Measurements from ENCODE around the gene PTPRN2. TPM values are rescaled to one million over a fixed set of nuclear protein-coding genes. Genes with fewer than 3 reads are reported as not detected.
A peak's percentile ranks its signal among the peaks of the same experiment; 100 is the strongest.

Gene PTPRN2
- total RNA-seq, 1 donor, result 0.09 TPM

- no peak for TF ChIP-seq CTCF (IDR thresholded peaks at IDR 0.05; ENCODE audit: insufficient read depth, low read length)
- no peak overlapping the region for H3K4me3 ChIP-seq (ENCODE audit: low read depth, low read length)
- DNase-seq (ENCODE audit: low read depth), result no peak
These were observed 893.3 kb downstream of the PTPRN2 start for GRCh38 chr7:157694376-157694665.

GRCh38 chr7:157693521-157694375 is 893.9 kb downstream of the PTPRN2 start:
- DNase-seq (ENCODE audit: low read depth), result no peak
- no peak for TF ChIP-seq CTCF (IDR thresholded peaks at IDR 0.05; ENCODE audit: insufficient read depth, low read length)

GRCh38 chr7:157693071-157693520 is 894.5 kb downstream of the PTPRN2 start:
- TF ChIP-seq CTCF (IDR thresholded peaks at IDR 0.05; ENCODE audit: insufficient read depth, low read length), result no peak
- DNase-seq (ENCODE audit: low read depth), result no peak
- no peak overlapping the region for H3K4me3 ChIP-seq (ENCODE audit: low read depth, low read length)

More at GRCh38 chr7:157693521-157694375, 893.9 kb downstream of the PTPRN2 start:
- H3K4me3 ChIP-seq (ENCODE audit: low read depth, low read length), result no peak overlapping the region

- no peak for DNase-seq (ENCODE audit: low read depth)
- no peak for TF ChIP-seq CTCF (IDR thresholded peaks at IDR 0.05; ENCODE audit: insufficient read depth, low read length)
- H3K4me3 ChIP-seq (ENCODE audit: low read depth, low read length), result no peak overlapping the region
These were observed 895.1 kb downstream of the PTPRN2 start for GRCh38 chr7:157692460-157693011.

- TF ChIP-seq CTCF (IDR thresholded peaks at IDR 0.05; ENCODE audit: insufficient read depth, low read length), result no peak
- no peak for DNase-seq (ENCODE audit: low read depth)
- no peak overlapping the region for H3K4me3 ChIP-seq (ENCODE audit: low read depth, low read length)
These were observed 895.8 kb downstream of the PTPRN2 start for GRCh38 chr7:157691586-157692459.

GRCh38 chr7:157690833-157691585 is 896.6 kb downstream of the PTPRN2 start:
- peak; percentile 40 for DNase-seq (ENCODE audit: low read depth)
- TF ChIP-seq CTCF (IDR thresholded peaks at IDR 0.05; ENCODE audit: insufficient read depth, low read length), result no peak
- H3K4me3 ChIP-seq (ENCODE audit: low read depth, low read length), result no peak overlapping the region

All from fibroblast of the aortic adventitia (primary cell).